Breast epithelium (tissue), 3 donors: ENCODE results near the gene CPEB1.

Source experiments
- CTCF ChIP-seq, 3 donors: fragments of 450-650 bp; IDR thresholded peaks; one replicate each; pipeline ENCODE4 v1.5.1; 2016 to 2017; ENCODE audit warnings: antibody characterized with exemption in 3 of 3, mild to moderate bottlenecking in 3 of 3, moderate library complexity in 3 of 3
- POLR2A ChIP-seq: fragments of 450-650 bp; IDR thresholded peaks from one replicate; pipeline ENCODE4 v1.6.1; 2016; ENCODE audit warnings: antibody characterized with exemption, mild to moderate bottlenecking, moderate library complexity

- TF ChIP-seq POLR2A (no peak), CTCF (IDR thresholded peaks at IDR 0.05) (no peak)
These were observed 25.2 kb downstream of the CPEB1 start for GRCh38 chr15:82621970-82622369.
